ENCODE results near the gene CCDC69.

DNA sequence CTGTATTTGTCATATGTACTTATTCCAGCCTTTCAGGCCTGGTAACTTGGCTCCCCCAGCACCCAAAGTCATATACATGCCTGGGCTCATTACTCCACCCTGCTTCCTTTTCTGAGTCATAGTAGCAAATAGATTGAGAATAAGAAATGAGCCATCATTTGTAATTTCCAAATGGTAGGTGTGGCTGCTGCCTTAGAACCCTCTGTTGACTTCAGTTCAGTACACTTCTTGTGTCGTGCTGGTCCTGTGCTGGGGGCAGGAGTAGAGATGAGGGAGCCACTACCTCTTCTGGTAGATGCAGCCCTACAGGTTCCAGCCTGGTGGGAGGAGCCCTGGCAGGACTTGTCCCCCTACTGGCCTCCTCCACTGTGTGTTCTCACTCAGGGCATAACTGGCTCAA lies 40.2 kb upstream of the CCDC69 start:
- no peak for TF ChIP-seq POLR2AphosphoS5 (IDR thresholded peaks at IDR 0.05; ENCODE audit: low read length)
- TF ChIP-seq REST (IDR thresholded peaks at IDR 0.05; ENCODE audit: low read depth, low read length), result no peak
- TF ChIP-seq CTCF (IDR thresholded peaks at IDR 0.05 in 2 of 3, conservative IDR thresholded peaks at IDR 0.05 in 1 of 3; ENCODE audit: control insufficient read depth in 2 of 3, extremely low read depth in 1 of 3, insufficient read depth in 1 of 3, low read depth in 3 of 3, low read length in 3 of 3), result no peak
- no peak for TF ChIP-seq EZH2 (IDR thresholded peaks at IDR 0.05; ENCODE audit: borderline replicate concordance, control insufficient read depth, low read depth, low read length)
- no peak for TF ChIP-seq RAD21 (IDR thresholded peaks at IDR 0.05; ENCODE audit: insufficient read depth, low read depth, low read length)
- TF ChIP-seq, protein P1, sequence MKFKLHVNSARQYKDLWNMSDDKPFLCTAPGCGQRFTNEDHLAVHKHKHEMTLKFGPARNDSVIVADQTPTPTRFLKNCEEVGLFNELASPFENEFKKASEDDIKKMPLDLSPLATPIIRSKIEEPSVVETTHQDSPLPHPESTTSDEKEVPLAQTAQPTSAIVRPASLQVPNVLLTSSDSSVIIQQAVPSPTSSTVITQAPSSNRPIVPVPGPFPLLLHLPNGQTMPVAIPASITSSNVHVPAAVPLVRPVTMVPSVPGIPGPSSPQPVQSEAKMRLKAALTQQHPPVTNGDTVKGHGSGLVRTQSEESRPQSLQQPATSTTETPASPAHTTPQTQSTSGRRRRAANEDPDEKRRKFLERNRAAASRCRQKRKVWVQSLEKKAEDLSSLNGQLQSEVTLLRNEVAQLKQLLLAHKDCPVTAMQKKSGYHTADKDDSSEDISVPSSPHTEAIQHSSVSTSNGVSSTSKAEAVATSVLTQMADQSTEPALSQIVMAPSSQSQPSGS (IDR thresholded peaks at IDR 0.05; ENCODE audit: low read length), result no peak
- TF ChIP-seq, protein P2, sequence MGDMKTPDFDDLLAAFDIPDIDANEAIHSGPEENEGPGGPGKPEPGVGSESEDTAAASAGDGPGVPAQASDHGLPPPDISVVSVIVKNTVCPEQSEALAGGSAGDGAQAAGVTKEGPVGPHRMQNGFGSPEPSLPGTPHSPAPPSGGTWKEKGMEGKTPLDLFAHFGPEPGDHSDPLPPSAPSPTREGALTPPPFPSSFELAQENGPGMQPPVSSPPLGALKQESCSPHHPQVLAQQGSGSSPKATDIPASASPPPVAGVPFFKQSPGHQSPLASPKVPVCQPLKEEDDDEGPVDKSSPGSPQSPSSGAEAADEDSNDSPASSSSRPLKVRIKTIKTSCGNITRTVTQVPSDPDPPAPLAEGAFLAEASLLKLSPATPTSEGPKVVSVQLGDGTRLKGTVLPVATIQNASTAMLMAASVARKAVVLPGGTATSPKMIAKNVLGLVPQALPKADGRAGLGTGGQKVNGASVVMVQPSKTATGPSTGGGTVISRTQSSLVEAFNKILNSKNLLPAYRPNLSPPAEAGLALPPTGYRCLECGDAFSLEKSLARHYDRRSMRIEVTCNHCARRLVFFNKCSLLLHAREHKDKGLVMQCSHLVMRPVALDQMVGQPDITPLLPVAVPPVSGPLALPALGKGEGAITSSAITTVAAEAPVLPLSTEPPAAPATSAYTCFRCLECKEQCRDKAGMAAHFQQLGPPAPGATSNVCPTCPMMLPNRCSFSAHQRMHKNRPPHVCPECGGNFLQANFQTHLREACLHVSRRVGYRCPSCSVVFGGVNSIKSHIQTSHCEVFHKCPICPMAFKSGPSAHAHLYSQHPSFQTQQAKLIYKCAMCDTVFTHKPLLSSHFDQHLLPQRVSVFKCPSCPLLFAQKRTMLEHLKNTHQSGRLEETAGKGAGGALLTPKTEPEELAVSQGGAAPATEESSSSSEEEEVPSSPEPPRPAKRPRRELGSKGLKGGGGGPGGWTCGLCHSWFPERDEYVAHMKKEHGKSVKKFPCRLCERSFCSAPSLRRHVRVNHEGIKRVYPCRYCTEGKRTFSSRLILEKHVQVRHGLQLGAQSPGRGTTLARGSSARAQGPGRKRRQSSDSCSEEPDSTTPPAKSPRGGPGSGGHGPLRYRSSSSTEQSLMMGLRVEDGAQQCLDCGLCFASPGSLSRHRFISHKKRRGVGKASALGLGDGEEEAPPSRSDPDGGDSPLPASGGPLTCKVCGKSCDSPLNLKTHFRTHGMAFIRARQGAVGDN (IDR thresholded peaks at IDR 0.05), result no peak
- TF ChIP-seq TCF12 (IDR thresholded peaks at IDR 0.05; ENCODE audit: low read depth, low read length), result no peak
- TF ChIP-seq STAT1 (conservative IDR thresholded peaks at IDR 0.05), result no peak
- no peak for TF ChIP-seq NFYA (IDR thresholded peaks at IDR 0.05; ENCODE audit: borderline replicate concordance, low read depth, low read length)
- TF ChIP-seq, protein P3, sequence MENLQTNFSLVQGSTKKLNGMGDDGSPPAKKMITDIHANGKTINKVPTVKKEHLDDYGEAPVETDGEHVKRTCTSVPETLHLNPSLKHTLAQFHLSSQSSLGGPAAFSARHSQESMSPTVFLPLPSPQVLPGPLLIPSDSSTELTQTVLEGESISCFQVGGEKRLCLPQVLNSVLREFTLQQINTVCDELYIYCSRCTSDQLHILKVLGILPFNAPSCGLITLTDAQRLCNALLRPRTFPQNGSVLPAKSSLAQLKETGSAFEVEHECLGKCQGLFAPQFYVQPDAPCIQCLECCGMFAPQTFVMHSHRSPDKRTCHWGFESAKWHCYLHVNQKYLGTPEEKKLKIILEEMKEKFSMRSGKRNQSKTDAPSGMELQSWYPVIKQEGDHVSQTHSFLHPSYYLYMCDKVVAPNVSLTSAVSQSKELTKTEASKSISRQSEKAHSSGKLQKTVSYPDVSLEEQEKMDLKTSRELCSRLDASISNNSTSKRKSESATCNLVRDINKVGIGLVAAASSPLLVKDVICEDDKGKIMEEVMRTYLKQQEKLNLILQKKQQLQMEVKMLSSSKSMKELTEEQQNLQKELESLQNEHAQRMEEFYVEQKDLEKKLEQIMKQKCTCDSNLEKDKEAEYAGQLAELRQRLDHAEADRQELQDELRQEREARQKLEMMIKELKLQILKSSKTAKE (IDR thresholded peaks at IDR 0.05; ENCODE audit: low read depth, poor library complexity, severe bottlenecking), result no peak
- no peak for TF ChIP-seq SMARCA5 (IDR thresholded peaks at IDR 0.05)
- no peak for TF ChIP-seq MYC (IDR thresholded peaks at IDR 0.05; ENCODE audit: insufficient read depth, insufficient read length, insufficient replicate concordance, low read length, severe bottlenecking)

Measured in GM12878 (cell line).